GM21529 (cell line): ENCODE measurements around the gene C5orf63.
"Not testable (repeated sequence)": the region's sequence is repeated elsewhere in the genome, so short reads cannot be mapped to it uniquely, and the experiment has no call there.

Source experiments
- ATAC-seq: cut with Tn5 transposase; IDR thresholded peaks from one replicate; pipeline ENCODE4 v1.9.1; 2021; ENCODE audit not compliant: unreplicated experiment

C5orf63 gene

GRCh38 chr5:127072861-127073846, at the start of gene C5orf63:
TSS of gene C5orf63 (minus strand) at chr5:127073502. CDS start at chr5:127058995, 14,507 bp downstream.
- peak; percentile 99 for ATAC-seq

GRCh38 chr5:127112347-127112864, 39.1 kb upstream of the C5orf63 start:
- no peak for ATAC-seq

DNA sequence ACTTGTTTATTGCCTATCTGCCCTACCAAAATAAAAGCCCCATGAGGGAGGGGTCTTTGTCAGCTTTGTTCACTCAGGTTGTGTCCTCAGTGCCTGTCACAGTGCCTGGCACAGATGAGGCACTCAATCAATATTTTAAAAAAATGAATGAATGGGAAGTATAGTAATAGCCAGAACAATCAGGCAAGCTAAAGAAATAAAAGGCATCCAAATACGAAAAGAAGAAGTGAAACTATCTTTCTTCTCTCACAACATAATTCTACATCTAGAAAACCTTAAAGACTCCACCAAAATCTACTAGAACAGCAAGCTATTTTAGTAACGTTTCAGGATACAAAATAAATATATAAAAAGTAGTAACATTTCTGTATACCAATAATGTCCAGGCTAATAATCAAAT, 37.8 kb upstream of the C5orf63 start:
- peak; percentile 72 for ATAC-seq

- not testable (repeated sequence) for ATAC-seq
Measured at GRCh38 chr5:127108624-127109260, 35.4 kb upstream of the C5orf63 start.

- no peak for ATAC-seq
Measured at GRCh38 chr5:127101935-127102334, 28.6 kb upstream of the C5orf63 start.

DNA sequence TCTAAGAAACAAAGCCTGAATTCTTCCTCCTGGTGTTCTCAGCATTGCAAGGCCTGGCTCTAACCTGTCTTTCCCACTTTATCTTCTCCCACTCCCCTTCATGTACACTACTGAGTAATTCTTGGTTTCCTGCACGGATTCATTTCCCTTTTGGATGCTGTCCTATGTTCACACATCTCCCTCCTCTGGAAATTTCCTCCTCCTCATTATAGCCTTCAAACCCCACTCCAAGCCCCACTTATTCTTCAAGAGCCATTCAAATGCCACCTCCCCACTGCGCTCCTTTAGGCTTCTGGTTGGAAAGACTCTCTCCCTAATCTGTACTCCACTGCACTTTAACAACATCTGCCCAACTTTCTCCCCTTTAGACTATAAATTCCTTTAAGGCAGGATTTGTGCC, 28.2 kb upstream of the C5orf63 start:
- ATAC-seq, result no peak

GRCh38 chr5:127098241-127098640, 24.9 kb upstream of the C5orf63 start:
- no peak for ATAC-seq

- ATAC-seq, result no peak
Measured at GRCh38 chr5:127097278-127097677, 24.0 kb upstream of the C5orf63 start.

- ATAC-seq, result no peak
Measured at GRCh38 chr5:127096328-127096993, 23.2 kb upstream of the C5orf63 start.

GRCh38 chr5:127094161-127094814, 21.0 kb upstream of the C5orf63 start:
- no peak for ATAC-seq

GRCh38 chr5:127092690-127093089, 19.4 kb upstream of the C5orf63 start:
- no peak for ATAC-seq

GRCh38 chr5:127089191-127089590, 15.9 kb upstream of the C5orf63 start:
- ATAC-seq, result no peak

- ATAC-seq, result no peak
Measured at GRCh38 chr5:127088251-127088650, 14.9 kb upstream of the C5orf63 start.

GRCh38 chr5:127086589-127086988, 13.3 kb upstream of the C5orf63 start:
- ATAC-seq, result no peak

DNA sequence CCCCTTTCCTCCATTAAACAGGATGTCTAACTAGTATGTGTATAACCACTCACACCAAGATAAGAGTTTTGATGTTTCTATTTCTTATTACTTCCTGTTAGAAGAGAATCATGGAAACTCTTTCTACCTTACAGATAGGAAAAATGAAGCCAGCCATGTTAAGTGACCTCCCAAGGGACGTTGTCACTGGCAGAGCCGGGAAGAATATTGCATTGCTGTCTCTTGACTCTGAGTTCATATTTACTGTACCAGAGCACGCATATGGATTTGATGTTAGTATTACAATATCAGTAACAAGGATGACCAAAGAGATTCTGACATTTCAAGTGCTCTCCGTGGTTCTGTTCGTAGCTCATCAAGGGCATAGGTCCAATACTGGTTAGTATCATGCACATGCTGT, 12.5 kb upstream of the C5orf63 start:
- no peak for ATAC-seq

GRCh38 chr5:127085371-127085770, 12.1 kb upstream of the C5orf63 start:
- no peak for ATAC-seq

DNA sequence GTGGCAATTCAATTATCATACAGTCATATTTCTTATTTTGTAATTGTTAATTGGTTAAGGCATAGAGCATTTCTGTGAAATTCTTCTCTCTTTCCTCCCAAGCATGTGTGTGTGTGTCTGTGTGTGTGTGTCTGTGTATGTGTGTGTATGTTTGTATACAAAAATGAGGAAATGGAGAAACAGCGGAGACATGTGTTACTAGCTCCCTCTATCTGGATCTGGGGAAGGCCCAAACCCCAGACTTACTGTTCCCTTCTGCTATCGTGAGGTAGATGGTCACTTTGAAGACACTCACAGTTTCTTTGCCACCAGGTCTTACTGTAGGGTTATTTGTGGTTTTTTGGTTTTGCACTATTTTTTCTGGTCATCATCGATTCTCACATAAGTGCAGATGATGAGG, 11.4 kb upstream of the C5orf63 start:
- no peak for ATAC-seq

GRCh38 chr5:127083711-127084110, 10.4 kb upstream of the C5orf63 start:
- no peak for ATAC-seq

DNA sequence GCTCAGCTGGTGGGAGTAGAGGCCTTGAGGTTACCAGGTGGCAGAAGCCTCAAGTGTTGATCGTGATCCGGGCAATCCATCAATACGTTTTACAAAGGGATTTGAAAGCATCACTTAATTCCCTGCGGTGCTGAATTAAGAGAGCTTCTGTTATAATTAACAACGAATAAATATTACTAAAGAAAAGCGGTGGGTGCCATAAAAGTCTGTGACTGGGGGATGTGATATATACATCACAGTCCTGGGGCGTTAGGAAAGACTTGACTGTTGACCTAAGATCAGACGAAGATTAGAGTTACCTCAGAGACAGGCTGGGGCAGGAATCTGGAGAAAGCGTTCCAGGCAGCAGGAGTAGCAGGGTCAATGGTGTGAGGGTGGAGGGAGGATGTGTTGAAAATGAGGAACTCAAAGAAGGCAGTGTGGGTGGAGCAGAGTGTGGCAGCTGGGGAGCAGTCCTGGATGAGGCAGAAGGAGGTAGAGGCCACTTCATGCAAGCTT, 6.7 kb upstream of the C5orf63 start:
- no peak for ATAC-seq

GRCh38 chr5:127077366-127077765, 4.1 kb upstream of the C5orf63 start:
- no peak for ATAC-seq
